Colonic mucosa (tissue), 4 donors: ENCODE measurements around the gene PTCH1. TPM values are rescaled to one million over a fixed set of nuclear protein-coding genes. Genes with fewer than 3 reads are reported as not detected.

Experiments
- DNase-seq: peaks from one replicate; pipeline ENCODE4 v3.0.0-alpha.2; 2020
- H3K27ac ChIP-seq: fragments of 200-600 bp; one replicate; pipeline ENCODE4 v1.8.0; 2021
- H3K27me3 ChIP-seq: fragments of 200-600 bp; one replicate; pipeline ENCODE4 v1.8.0; 2021
- H3K36me3 ChIP-seq: fragments of 200-600 bp; one replicate; pipeline ENCODE4 v1.8.0; 2021
- H3K4me1 ChIP-seq: fragments of 200-600 bp; one replicate; pipeline ENCODE4 v1.8.0; 2021; ENCODE audit warnings: mild to moderate bottlenecking
- H3K4me3 ChIP-seq: fragments of 200-600 bp; one replicate; pipeline ENCODE4 v1.8.0; 2021
- H3K9ac ChIP-seq, 2 donors: one replicate each; pipeline ENCODE4 v1.7.0; 2013; ENCODE audit warnings: control low read depth in 2 of 2, low read depth in 2 of 2, low read length in 2 of 2
- H3K9me3 ChIP-seq: fragments of 200-600 bp; one replicate; pipeline ENCODE4 v1.8.0; 2021
- intact Hi-C: fragments of 100-400 bp; cut with DNase I; formaldehyde crosslinking; loops from one replicate; pipeline ENCODE4 v1.14.1; 2022
- total RNA-seq, 2 donors: library from RNA; stranded (reverse); fragmentation: NEBNext Ultra II Directional in 1 of 2; extraction: Animal tissue kit (Norgen Biotek cat#: 25700) in 1 of 2; gene quantifications; one replicate each; pipeline ENCODE4 v1.2.1, GENCODE V29; 2021
- TF ChIP-seq, protein P1 (sequence below): fragments of 200-600 bp; IDR thresholded peaks from one replicate; pipeline ENCODE4 v1.8.0; 2022; ENCODE audit warnings: antibody characterized with exemption, mild to moderate bottlenecking
- donor health status: healthy.
- donor health status: DM: no; HTN: no; CAD: no.
- donor health status: DM: no; HTN: no; CAD: no.

The PTCH1 gene
- total RNA-seq, 2 donors from 2014 or later = 18.7 to 24.6 TPM

DNA sequence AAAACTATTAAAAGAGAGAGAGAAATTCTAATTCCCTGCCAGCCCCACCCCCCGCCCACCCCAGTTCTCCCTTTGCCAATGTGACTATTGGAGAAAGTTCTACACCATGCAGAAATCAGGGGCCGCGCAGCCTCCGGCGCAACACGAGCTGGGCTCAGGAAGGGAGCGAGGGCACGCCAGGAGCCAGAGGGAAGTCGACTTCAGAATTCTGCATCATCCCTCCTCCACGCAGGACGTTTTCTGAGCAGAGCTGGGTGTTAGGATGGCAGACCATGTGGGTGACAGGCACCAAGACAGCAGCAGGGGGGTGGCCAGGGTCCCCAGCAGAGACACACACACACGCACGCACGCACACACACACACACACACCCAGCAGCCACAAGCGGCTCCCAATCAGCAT is 72.6 kb downstream of the PTCH1 start:
- H3K27ac ChIP-seq = no peak overlapping the region
- H3K4me3 ChIP-seq = no peak overlapping the region
- H3K27me3 ChIP-seq = no peaks in the 10 kb centered on the region
- no peak overlapping the region for H3K9ac ChIP-seq
- no peaks in the 10 kb centered on the region for H3K36me3 ChIP-seq
- intact Hi-C loops = no loop called here
- TF ChIP-seq, protein P1, sequence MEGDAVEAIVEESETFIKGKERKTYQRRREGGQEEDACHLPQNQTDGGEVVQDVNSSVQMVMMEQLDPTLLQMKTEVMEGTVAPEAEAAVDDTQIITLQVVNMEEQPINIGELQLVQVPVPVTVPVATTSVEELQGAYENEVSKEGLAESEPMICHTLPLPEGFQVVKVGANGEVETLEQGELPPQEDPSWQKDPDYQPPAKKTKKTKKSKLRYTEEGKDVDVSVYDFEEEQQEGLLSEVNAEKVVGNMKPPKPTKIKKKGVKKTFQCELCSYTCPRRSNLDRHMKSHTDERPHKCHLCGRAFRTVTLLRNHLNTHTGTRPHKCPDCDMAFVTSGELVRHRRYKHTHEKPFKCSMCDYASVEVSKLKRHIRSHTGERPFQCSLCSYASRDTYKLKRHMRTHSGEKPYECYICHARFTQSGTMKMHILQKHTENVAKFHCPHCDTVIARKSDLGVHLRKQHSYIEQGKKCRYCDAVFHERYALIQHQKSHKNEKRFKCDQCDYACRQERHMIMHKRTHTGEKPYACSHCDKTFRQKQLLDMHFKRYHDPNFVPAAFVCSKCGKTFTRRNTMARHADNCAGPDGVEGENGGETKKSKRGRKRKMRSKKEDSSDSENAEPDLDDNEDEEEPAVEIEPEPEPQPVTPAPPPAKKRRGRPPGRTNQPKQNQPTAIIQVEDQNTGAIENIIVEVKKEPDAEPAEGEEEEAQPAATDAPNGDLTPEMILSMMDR = no peak
- no peaks in the 10 kb centered on the region for H3K9me3 ChIP-seq
- DNase-seq = no peak
- no peaks in the 10 kb centered on the region for H3K4me1 ChIP-seq

DNA sequence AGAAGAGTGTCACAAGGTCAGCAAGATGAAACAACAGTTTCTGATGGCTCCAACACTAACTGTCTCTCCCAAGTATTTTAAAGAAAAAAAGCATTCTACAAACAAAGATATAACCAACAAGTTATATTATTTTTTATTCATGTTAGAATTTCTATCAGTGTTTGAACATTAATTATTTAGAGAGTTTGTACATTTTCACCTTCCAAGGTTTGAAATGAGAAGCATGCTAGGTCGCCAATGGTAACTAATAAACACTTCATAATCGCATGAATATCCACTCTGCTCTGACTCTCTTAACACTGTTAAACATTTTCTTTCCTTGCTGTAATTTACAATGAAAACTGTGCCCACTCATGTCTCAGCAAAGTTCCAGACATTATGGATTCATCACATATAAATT is 73.5 kb downstream of the PTCH1 start:
- H3K4me1 ChIP-seq = no peaks in the 10 kb centered on the region
- TF ChIP-seq, protein P1 = no peak
- intact Hi-C loops = no loop called here
- no peak overlapping the region for H3K27ac ChIP-seq
- H3K4me3 ChIP-seq = no peak overlapping the region
- H3K9ac ChIP-seq = no peak overlapping the region
- no peak for DNase-seq
- H3K9me3 ChIP-seq = no peaks in the 10 kb centered on the region
- no peaks in the 10 kb centered on the region for H3K27me3 ChIP-seq
- H3K36me3 ChIP-seq = no peaks in the 10 kb centered on the region

DNA sequence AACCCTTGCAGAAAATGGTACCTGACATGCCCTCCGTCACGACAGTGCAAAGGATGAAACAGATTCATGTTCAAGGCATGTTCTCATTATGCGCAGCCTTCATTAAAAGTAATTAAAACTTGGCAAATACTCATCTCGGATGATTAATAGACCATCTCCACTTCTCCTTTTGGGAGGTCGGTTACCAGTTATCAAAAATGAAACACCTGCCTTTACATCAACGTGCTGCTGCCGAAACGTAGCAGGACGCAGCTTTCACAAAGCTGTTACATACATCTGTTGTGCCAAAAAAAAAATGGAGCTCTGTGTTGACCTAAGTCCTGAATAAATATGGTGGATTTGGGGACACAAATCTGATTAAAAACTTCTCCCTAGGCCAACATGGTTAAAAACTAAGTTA is 75.7 kb downstream of the PTCH1 start:
- H3K9ac ChIP-seq = no peak overlapping the region
- no peak overlapping the region for H3K27ac ChIP-seq
- no peak overlapping the region for H3K4me3 ChIP-seq
- H3K36me3 ChIP-seq = no peaks in the 10 kb centered on the region
- no peaks in the 10 kb centered on the region for H3K4me1 ChIP-seq
- H3K27me3 ChIP-seq = no peaks in the 10 kb centered on the region
- H3K9me3 ChIP-seq = no peaks in the 10 kb centered on the region
- TF ChIP-seq, protein P1 = no peak
- intact Hi-C loops = no loop called here
- no peak for DNase-seq

DNA sequence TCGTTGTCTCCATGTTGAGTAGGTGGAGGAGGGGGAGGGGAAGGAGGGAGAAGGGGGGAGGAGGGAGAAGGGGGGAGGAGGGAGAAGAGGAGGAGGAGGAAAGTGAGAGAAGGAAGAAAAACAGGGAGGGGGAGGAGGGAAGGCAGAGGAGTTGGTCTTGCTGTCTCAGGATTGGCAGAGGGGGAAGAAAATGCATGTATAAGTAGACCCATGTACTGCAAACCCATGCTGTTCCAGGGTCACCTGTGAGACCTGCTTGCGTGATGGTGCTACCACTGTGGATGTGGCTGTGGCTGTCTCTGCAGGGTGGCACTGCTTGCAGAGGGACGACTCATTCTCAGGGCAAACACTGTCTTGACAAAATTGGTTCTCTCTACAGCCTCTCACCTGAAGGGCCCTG is 76.3 kb downstream of the PTCH1 start:
- Histone ChIP-seq H3K9me3 (no peaks in the 10 kb centered on the region), H3K9ac (no peak overlapping the region)
- intact Hi-C loops = no loop called here

DNA sequence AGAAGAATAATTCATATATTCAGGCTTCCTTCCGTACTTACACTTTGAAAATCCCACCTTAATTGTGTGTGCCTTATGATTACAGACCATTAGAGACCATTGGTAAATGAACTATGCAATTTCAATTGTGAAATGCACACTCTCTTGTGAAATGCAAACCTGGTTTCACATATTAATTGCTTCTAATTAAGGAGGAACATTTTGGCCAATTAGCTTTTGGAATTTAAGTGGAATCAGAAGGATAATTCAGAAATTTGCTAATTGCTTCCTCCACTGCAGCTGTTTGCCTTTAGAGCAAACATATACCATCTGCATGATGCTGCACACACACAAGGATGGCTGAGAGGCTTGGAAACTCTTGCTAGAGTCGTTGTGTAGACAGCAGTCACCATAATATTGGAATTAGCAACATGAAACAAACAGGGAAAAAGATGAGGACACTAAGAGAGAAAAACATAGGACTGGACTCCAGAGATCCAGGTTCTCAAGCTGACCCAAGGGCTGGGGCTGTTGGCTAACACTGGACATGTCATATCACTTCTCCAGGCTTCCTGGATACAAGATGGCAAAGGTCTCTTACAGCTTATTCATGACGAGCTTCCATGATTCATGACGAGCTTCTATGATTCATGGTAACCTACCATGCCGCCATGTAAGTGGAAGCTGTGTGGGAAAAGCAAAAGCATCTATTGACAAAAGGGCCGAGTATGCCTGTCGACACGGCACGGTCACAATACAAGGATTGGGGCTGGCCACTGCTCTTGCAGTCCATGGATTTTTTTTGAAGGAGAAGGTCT is 78.0 kb downstream of the PTCH1 start:
- intact Hi-C loops = no loop called here
- Histone ChIP-seq H3K4me3 (no peak overlapping the region), H3K9ac (no peak overlapping the region), H3K36me3 (no peaks in the 10 kb centered on the region), H3K27ac (no peak overlapping the region), H3K27me3 (no peaks in the 10 kb centered on the region), H3K9me3 (no peaks in the 10 kb centered on the region), H3K4me1 (no peaks in the 10 kb centered on the region)
- DNase-seq = no peak
- TF ChIP-seq, protein P1 = no peak

More for the DNA sequence above, 76.3 kb downstream of the PTCH1 start:
- TF ChIP-seq, protein P1 = no peak
- Histone ChIP-seq H3K4me3 (no peak overlapping the region), H3K4me1 (no peaks in the 10 kb centered on the region), H3K27ac (no peak overlapping the region), H3K36me3 (no peaks in the 10 kb centered on the region), H3K27me3 (no peaks in the 10 kb centered on the region)
- DNase-seq = no peak
